C4-2B (cell line): Measurements from ENCODE around the gene CD180.

Experiments used
- H3K27ac ChIP-seq: fragments of 450-650 bp; 2 replicates; pipeline ENCODE4 v1.5.1; 2017
- ZFX ChIP-seq: fragments of 450-650 bp; IDR thresholded peaks from 2 replicates; pipeline ENCODE4 v1.6.1; 2017
- TF ChIP-seq, protein P1 (sequence below): fragments of 450-650 bp; conservative IDR thresholded peaks from 2 replicates; pipeline ENCODE4 v1.5.1; 2017; ENCODE audit warnings: mild to moderate bottlenecking

The CD180 gene

DNA sequence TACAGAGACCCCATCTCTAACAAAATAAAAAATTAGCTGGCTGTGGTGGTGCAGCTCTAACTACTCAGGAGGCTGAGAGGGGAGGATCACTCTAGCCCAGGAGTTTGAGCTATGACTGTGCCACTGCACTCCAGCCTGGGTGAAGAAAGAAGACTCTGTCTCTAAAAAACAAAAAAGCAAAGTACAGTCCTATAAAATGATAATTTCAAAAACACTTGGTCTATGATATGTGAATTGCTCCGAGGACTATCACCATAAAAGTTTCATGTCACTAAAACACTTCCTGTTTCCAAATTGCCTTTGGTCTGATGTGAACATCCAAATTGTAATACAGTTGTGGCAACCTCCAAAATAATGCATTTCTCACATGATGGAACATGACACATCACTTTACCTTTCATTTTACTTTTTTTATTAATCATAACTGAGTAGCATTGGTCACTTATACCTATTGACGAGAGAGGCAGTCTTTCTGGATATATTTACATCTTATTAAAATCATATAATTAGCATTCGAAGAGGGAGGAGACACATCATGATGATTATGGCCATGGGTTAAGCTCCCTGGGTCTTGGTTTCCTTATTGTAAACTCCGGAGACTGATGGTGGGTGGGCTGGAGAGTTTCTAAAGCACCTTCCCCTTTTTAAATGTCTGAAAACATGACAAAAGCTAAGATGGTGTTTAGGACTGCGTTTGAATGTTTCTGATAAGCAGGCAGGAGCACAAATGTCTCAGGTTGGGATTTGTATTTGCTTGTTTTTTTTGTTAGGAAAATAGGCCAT, 25.8 kb upstream of the CD180 start:
- no peak overlapping the region for H3K27ac ChIP-seq
- TF ChIP-seq, protein P1, sequence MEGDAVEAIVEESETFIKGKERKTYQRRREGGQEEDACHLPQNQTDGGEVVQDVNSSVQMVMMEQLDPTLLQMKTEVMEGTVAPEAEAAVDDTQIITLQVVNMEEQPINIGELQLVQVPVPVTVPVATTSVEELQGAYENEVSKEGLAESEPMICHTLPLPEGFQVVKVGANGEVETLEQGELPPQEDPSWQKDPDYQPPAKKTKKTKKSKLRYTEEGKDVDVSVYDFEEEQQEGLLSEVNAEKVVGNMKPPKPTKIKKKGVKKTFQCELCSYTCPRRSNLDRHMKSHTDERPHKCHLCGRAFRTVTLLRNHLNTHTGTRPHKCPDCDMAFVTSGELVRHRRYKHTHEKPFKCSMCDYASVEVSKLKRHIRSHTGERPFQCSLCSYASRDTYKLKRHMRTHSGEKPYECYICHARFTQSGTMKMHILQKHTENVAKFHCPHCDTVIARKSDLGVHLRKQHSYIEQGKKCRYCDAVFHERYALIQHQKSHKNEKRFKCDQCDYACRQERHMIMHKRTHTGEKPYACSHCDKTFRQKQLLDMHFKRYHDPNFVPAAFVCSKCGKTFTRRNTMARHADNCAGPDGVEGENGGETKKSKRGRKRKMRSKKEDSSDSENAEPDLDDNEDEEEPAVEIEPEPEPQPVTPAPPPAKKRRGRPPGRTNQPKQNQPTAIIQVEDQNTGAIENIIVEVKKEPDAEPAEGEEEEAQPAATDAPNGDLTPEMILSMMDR: no peak
- no peak for TF ChIP-seq ZFX

DNA sequence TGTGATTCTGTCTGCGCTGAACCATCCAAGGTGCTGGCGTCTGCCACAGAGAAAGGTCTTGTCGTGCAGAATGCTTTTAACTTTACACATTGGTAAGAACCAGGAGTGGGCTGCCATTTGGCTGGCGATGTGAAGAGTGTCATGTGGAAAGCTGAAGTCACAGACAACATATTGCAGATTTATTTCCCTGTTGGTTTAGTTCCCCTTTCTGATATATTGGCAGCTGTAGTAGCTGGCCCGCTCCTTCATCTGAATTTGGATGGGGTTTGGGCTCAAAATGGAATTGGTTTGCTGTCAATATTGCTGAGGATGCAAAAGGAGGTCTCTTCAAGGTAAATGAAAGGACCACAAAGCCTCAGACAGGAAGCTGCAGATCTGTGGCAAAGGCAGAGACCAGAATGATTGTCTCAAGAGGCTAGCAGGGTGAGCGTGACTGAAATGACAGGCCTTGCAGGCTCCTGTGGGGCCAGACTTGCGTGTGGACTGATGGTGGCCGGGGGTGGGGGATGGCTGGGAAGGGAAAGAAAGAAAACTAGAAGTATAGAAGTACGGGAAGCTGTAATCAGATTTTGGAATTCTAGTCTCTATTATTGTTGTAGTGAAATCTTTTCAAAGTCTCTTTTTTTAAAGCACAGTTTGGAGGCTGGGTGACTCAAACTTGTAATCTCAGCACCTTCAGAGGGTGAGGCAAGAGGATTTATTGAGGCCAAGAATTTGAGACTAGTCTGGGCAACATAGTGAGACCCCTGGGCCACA, 25.1 kb upstream of the CD180 start:
- no peak overlapping the region for H3K27ac ChIP-seq
- TF ChIP-seq, protein P1: no peak

DNA sequence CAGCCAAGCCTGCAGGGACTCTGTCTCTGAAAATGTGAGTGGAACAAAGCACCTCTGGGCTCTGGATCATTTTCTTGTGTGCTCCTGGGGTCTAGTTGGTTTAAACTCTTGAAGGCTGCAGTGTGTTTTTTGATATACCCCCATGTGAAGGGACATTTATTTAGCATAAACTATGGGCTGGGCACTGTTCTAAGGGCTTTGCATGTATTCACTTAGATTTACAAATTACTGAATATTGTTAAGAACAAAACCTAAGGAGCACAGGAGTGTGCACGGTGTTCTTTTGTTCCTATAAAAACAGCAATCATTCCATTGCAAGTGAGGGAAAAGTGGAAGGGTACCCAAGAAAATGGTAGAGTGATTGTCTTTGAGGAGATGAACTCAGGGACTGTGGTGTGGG, 20.0 kb upstream of the CD180 start:
- H3K27ac ChIP-seq: peak overlapping the region; percentile 75; the same call in 1 of the 2 replicates
- TF ChIP-seq, protein P1: no peak
- no peak for TF ChIP-seq ZFX

DNA sequence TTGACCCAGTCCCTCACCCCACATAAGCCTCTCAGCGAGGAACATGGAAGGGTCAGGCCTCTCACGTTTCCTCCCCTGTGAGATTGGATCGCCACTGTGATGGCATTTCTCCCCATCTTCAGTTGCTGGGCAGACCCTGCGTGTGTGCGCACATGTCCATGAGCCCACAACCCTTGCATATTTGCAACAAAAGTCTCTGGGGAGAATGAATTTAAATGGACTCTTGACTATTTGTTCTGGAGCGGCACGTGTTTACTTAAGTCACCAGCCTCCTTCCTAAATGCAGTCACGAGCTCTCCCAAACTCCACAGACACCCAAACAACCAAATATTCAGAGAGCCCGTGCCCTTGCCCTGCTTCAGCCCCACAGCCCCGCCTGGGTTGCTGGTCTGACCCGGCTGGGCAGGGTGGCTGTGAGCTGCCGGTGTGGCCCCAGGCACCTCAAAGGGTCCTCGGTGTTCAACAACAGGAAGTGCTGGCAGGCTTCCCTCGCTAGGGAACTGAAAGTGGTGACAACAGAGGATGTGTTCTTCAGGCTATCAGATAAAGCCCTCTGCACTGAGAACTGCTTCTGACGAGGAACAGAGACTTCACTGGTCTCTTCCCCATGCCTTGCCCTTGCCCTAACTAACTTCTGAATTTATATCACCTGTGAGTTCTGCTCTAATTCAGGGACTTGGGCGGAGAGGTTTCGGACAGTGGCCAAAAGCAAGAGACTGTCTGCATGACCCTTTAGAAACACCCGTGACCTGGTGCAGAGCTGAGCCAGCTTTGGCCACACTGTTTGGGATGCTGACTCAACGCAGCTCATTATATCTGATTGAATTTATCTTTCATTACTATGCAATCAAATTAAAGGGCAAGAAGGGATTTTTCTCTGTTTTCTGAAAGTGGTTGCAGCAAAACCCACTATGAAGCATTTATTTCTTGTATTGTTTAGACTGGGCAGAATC, 19.2 kb upstream of the CD180 start:
- no peak for TF ChIP-seq ZFX
- TF ChIP-seq, protein P1: no peak
- peak overlapping the region; percentile 75 for H3K27ac ChIP-seq

DNA sequence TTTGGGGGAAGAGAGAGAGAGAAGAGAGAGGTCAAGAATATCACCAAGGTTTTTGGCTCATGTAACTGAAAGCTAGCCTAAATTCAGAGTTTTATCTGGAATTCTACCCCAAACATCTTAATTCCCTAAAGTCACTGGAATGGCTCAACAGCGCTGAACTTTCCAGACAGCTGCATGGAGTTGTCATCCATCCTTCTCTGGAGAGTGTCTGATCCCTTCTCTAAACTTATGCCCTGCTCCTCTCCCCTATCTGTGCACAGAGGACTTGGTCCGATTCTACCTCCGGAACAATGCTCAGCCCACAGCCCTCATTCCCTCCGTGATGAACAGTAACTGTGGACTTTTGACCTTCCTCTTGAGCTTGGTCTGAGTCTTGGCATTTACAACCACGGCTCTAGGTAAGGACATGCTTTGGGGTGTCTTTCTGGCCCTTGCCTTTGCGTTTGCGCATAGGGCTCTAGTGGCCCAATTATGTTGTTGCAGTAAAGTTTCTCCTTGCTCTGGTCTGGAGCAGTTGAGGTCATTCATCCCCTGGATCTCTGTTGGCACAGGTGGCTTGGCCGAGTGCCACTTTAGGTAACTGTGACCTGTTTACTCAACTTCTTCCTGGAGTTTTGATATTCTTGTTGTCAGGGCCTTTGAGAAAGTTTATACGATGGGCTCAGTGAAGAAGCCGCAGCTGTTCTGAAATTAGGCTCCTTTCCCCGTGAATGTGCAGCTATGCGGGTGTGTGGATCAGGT, 18.3 kb upstream of the CD180 start:
- peak overlapping the region; percentile 75 for H3K27ac ChIP-seq
- no peak for TF ChIP-seq ZFX
- TF ChIP-seq, protein P1: peak; percentile 17

DNA sequence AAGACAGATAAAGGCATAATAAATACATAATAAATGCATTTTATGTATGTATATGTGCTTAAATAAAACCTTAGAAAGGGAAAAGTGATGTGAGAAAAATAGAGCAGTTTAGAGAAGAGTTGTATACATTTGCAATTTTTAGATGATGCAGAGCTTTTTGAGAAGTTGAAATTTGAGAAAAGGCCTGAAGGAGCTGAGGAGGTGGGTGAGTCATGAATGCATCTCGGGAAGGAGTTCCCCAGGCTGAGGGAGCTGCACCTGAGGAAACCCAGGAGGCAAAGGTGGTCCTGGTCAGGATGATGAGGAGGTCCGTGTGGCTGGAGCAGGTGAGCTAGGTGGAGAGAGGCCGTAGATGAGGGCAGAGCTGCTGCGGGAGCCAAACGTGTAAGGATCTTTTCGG, 17.4 kb upstream of the CD180 start:
- TF ChIP-seq, protein P1: no peak
- TF ChIP-seq ZFX: no peak

More for the DNA sequence above, 17.4 kb upstream of the CD180 start:
- peak overlapping the region; percentile 75; the same call in 1 of the 2 replicates for H3K27ac ChIP-seq
